ENCODE data around the gene NOC3L.
"Not testable (repeated sequence)": the region's sequence is repeated elsewhere in the genome, so short reads cannot be mapped to it uniquely, and the experiment has no call there.

- TF ChIP-seq, protein P1, sequence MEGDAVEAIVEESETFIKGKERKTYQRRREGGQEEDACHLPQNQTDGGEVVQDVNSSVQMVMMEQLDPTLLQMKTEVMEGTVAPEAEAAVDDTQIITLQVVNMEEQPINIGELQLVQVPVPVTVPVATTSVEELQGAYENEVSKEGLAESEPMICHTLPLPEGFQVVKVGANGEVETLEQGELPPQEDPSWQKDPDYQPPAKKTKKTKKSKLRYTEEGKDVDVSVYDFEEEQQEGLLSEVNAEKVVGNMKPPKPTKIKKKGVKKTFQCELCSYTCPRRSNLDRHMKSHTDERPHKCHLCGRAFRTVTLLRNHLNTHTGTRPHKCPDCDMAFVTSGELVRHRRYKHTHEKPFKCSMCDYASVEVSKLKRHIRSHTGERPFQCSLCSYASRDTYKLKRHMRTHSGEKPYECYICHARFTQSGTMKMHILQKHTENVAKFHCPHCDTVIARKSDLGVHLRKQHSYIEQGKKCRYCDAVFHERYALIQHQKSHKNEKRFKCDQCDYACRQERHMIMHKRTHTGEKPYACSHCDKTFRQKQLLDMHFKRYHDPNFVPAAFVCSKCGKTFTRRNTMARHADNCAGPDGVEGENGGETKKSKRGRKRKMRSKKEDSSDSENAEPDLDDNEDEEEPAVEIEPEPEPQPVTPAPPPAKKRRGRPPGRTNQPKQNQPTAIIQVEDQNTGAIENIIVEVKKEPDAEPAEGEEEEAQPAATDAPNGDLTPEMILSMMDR (IDR thresholded peaks at IDR 0.05; ENCODE audit: extremely low read depth in 1 of 2, insufficient read depth in 1 of 2, low read depth in 1 of 2, low read length in 2 of 2): not testable (repeated sequence)
- not testable (repeated sequence) for TF ChIP-seq POLR2A (IDR thresholded peaks at IDR 0.05; ENCODE audit: low read depth, low read length)
Measured at GRCh38 chr10:94385733-94386132, 23.0 kb upstream of the NOC3L start.

Measured in endothelial cell of umbilical vein (primary cell).